Right lobe of liver (tissue), 4 donors: ENCODE results near the gene CDCP2.

ENCODE experiments used
- CTCF ChIP-seq, 4 donors: fragments of 200-600 bp in 3 of 4; fragments of 450-650 bp in 1 of 4; IDR thresholded peaks; one replicate each; pipeline versions ENCODE4 v1.5.1 to v1.8.0; 2016 to 2022; ENCODE audit warnings: antibody characterized with exemption in 4 of 4, mild to moderate bottlenecking in 2 of 4
- POLR2A ChIP-seq: fragments of 450-650 bp; IDR thresholded peaks from one replicate; pipeline ENCODE4 v1.6.1; 2017; ENCODE audit warnings: antibody characterized with exemption, mild to moderate bottlenecking
- donor health status: DM: no; HTN: no; CAD: no.
- donor health status: DM: no; HTN: no; CAD: no.
- donor health status: DM: no; HTN: yes; CAD: no.

- TF ChIP-seq CTCF (IDR thresholded peaks at IDR 0.05): no peak
- TF ChIP-seq POLR2A: no peak
Observed at GRCh38 chr1:54114001-54114400, 38.8 kb downstream of the CDCP2 start.
